NCI-H1092 (cell line): Measurements from ENCODE around the gene CIZ1.

Source experiments
- DNase-seq: peaks from one replicate; lab custom pipeline; 2025; lab: John Stamatoyannopoulos, UW

Gene CIZ1

DNA sequence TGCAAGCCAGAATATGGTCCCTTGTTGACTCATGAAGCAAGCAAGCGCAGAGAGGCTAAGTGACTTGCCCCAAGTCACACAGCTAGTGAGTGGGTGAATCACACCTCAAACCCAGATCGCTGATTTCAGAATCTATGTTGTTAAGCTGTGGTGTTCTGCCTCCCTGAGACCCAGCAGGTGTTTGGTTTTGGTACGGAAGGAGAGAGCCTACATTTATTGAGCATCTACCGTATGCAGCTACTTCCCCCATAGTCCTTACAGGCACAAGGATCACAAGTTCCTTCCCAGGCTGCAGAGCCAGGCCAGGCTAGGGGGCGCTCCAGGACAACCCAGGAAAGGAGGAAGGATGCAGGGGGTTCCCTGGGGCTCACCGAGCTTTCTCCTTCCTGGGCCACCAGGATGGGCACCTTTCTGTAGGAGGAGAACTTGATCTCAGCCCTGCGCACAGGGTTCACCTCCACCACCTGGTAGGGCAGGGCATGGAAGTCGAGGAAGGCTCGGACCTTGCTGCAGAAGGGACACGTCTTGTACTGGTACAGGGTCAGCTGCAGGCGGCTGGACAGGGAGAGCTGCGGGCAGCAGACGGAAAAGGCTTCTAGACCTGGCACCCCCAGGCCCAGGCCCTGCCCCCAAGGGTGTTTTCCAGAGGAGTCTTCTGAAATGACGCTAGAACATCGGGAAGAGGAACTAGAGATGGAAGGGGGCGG lies 66.3 kb downstream of the CIZ1 start:
- DNase-seq: no peak

DNA sequence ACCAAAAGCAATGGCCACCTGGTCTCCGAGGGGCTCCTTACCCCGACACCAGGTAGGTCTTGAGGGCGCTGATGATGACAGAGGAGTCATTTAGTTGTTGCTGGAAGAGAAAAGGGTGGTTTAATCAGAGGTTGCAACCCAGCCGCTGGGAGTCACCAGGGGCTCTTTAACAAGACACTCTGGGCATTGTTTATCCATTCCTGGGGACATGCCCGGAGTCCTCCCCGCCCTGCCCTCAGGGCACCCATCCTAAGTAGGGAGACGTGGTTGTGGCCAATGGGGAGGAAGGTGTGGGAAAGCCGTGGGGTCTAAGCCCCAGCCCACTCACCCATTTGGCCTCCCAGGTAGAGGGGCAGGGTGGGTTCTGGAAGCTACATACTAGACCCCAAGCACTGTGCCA lies 66.9 kb downstream of the CIZ1 start:
- no peak for DNase-seq

DNA sequence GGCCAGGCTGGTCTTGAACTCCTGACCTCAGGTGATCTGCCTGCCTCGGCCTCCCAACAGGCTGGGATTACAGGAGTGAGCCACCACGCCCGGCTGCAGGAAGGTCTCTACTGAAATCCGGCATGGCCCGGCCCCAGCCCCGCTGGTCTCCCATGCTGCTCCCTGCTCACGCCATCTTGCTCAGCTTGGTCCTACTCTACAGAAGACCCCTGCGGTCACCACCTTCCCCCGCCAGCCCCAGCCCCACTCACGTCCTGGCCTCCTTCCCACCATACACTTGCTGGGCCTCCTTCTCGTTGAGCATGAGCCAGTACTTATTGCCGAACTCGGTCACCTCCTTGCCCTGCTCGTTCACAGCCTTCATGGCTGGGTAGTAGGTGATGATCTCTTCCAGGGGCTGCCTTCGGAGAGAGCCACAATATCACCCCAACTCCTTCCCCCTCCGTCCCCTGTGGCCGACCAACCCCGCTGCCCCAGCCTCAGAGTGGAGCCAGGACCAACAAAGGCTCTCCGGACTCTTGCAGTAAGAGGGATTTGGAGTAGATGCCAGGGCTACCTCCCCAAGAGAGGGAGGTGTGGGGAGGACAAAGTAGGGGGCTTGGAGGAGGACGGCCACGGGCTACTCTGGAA lies 67.8 kb downstream of the CIZ1 start:
- no peak for DNase-seq

DNA sequence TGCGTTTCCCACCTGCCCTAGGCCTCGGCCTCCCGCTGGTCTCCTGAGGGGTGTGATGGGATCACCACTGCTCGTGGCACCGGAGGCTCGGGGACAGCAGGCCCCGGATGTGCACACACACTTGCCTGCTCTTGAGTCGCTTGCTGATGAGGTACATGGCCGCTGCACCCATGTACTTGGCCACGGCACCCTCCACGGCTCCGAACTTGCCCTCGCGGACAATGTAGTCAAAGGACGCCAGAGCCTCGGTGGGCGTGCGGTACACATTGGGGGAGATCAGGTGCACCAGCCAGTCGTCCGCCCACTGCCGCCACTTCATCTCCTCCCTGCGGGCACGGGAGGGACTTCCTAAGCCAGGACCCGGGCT lies 68.6 kb downstream of the CIZ1 start:
- DNase-seq: no peak

DNA sequence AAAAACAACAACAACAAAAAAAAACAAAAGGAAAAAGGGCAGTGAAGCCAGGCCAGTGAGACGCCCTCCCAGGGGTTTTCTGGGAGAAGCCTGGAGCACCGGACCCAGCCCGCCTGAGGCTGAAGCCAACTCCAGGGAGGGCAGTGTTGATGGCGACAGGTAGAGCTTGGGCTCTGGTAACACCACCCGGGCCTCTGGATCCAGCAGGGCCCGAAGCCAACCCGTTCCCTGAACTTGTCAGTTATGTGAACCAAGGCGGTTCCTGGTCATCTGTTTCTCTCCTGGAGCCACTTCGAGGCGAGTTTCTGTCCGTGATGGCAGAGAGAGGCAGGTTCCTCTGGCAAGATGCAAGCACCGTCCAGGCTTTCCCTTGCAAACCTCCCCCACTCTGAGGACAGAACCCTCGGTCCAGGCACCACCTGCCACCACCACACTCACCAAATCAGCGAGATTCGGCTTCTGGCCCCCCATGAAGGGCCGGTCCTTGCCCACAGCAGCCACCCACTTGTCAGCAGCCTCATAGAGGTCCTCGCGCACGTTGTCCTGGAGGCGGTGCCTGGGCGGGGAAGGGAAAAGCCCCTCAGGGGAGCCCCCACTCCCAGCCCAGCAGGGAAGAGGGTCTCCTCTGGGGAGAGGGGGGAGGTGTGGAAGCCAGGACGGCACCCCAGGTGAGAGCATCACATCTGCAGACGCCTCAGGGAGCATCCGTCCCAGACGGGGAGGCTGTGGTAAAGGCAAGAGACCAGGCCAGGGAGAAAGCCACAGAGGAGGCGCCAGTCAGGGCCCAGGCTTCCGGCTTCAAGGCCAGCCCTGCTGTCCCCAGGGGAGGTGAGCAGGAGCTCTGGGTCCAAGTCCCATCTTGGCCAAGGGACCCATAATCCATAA lies 69.2 kb downstream of the CIZ1 start:
- no peak for DNase-seq

DNA sequence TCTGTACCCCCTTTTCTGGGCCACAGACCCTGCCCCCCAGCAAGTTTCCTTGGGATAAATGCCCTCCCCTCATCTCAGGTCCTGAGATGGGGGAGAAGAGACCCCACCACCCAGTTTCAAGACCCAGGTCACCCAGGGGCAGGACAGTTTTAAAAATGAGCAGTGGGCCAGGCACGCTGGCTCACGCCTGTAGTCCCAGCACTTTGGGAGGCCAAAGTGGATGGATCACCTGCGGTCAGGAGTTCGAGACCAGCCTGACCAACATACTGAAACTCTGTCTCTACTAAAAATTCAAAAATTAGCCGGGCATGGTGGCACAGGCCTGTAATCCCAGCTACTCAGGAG lies 69.9 kb downstream of the CIZ1 start:
- DNase-seq: no peak

DNA sequence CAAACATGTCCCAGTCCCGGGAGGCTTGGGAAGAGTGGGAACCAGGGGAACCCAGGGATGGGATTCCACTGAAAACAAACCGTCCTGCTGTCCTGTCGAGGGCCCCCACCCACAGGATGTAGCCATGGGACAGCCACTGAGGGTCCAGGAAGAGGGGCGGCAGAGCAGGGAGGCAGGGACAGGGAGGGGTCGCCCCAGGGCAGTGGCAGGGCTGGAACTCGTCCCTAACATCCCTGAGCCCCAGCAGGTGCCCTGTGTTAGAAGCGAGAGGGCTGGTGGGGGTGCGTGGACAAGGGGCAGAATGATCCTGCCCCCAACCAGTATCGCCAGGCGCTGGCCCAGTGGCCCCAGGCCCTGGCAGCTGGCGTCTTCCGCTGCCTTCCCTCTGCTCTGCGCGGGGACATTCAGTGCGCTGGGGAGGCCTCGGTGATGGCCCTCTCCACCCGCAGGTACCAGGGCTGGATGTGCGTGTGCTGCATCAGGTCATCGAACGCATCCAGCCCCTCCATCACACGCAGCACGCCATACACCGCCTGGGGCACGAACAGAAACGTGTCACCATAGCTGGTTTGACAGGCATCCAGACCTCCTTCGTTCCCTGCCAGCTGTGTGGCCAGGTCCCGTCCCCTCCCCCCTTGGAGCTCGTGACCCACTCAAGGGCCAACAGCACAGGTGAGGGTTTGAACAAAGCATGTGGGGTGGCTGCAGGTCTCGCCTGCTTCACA lies 70.5 kb downstream of the CIZ1 start:
- DNase-seq: no peak

DNA sequence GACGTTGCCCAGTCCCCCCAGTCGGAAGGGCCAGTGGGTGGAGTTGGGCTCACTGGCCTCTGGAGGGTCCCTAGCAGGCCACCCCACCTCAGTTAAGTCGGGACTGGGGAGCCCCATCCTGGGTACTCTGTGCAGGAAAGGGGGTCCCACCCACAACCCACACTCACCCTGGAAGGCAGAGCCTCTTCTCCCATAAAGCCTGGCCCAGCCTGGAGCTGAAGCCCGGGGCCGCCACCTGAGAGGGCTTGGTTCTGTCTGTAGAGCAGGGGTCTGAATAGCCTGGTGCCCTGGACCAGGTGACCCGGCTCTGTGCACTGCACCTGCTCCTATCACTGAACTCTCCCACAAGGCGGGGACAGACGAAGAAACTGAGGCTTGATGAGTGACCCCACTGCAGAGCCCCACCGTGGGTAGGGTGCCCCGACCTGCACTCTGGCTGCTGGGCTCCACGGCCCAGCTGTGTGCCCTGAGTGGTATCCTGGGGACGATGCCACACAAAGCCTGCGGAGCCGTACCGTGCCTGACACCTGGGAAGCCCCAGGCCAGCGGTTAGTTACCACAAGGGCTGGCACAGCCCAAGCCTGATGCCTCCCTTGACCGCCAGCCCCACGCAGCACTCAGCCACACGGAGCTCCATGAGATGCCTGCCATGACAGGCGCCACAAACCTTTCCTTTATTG lies 71.2 kb downstream of the CIZ1 start:
- no peak for DNase-seq

DNA sequence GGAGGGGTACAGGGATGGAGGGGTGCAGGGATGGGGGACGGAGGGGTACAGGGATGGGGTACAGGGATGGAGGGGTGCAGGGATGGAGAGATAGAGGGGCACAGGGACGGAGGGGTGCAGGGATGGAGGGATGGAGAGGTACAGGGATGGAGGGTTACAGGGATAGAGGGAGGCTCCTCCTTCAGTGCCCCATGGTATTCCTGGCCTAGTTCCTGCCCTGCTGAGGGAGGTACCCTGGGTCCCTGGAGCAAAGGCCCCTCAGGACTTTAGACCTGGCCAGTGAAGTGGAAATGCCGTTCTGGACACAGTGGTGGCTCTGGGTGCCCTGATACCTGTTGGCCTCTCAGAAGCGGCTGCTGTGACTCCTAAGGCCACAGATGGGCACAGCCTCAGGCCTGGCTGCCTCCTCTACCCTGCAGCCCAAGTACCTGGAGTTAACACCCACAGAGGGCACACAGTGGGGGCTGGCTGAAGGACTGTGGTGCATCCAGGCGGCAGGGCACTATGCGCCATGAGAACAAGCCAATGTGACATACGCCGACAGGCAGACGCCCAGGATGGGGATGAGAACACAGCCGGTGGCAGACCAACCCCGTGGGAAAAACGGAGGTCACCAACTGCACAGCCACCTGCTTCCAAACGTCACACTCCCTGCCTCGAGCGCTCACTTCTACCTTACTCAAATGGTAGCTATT lies 72.3 kb downstream of the CIZ1 start:
- no peak for DNase-seq

DNA sequence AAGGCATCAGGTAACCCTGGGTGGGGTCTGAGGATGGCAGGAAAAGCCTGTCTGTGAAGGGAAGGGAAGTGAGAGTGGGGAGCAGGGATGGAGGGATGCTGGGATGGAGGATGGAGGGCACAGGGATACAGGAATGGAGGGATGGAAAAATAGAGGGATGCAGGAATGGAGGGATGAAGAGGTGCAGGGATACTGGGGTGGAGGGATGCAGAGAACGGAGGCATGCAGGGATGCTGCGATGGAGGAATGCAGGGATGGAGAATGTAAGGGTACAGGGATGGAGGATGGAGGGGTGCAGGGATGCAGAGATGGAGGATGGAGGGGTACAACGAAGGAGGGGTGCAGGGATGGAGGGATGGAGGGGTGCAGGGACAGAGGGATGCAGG lies 72.9 kb downstream of the CIZ1 start:
- DNase-seq: no peak

DNA sequence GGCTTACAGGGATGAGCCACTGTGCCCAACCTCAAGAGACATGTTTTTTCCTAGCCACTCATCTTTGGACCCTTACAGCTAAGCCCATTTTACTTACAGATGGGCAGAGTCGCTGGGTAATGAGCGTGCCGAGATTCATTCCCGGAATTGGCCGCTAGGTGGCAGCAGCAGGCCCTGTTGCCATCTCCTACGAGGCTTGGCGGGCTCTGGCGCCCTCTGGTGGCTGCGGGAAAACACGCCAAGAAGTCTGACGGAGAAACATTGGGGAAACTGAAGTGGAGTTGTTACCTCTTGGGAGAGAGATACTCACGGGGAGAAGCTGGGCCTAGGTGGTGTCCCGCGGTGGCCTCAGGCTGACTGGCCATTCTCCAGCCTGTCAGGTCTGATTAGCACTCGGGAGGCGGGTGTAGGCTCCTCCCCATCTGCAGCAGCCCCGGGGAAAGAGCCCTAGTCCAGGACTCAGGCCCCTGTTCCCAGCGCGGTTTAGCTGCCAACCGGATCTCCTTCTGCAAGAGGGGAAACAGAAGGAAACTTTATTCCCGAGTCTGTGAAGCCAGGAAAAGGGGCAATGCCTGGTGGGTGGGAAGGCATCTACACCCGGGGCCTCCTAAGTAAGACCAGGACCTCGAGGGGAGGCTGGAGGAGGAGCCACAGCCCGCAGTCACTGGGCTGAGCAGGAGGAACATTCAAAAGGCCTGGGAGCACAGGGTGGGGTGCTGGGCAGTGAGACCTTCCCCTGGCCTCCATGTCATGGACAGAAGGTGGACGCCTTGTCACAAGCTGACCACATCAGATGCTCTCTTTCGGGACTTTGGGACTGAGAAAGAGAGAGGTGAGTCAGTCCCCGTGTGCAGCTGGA lies 73.5 kb downstream of the CIZ1 start:
- peak; percentile 88 for DNase-seq

DNA sequence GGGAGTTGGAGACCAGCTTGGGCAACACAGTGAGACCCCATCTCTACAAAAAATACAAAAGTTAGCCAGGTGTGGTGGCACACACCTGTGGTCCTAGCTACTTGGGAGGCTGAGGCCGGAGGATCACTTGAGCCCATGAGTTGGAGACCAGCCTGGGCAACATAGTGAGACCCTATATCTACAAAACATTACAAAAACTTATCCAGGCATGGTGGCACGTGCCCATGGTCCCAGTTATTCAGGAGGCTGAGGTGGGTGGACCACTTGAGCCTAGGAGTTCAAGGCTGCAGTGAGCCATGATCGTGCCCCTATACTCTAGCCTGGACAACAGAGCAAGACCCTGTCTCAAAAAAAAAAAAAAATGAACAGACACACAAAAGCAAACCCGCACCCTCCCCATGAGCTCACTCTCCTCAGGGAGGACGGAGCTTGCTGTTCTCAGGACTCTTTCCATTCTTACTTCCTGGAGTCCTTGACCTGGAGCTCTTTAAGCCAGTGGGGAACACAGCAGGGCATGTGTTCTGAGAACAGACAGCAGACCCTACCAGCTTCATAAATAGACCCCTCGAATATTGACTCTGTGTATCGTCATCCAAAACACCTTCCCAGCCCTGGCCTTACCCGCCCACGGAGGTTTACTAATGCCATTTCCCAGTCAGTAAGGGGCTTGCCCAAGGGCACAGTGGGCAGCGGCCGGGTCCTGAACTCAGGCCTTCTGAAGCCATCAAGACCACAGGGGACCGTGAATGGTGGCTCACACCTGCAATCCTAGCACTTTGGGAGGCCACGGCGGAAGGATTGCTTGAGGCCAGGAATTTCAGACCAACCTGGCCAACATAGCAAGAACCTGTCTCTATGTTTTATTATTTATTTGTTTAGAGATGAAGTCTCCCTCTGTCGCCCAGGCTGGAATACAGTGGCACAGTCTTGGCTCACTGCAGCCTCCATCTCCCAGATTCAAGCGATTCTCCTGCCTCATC lies 75.0 kb downstream of the CIZ1 start:
- DNase-seq: no peak
